Superior temporal gyrus (tissue), 1 donor: ENCODE measurements around the gene NDUFB6.
"Not testable (repeated sequence)": the region's sequence is repeated elsewhere in the genome, so short reads cannot be mapped to it uniquely, and the experiment has no call there.

Experiments
- DNase-seq: peaks from one replicate; pipeline ENCODE4 v3.0.0-alpha.2; 2016; ENCODE audit errors: extremely low spot score

Gene NDUFB6

GRCh38 chr9:32572900-32573523, at the start of gene NDUFB6:
Gene NDUFB6, minus strand, starts transcription at chr9:32573159. Its CDS starts 99 bp downstream, at chr9:32573060.
- DNase-seq = peak; percentile 96

GRCh38 chr9:32618261-32618660, 45.3 kb upstream of the NDUFB6 start:
- DNase-seq = no peak

GRCh38 chr9:32606811-32607210, 33.9 kb upstream of the NDUFB6 start:
- DNase-seq = no peak

- no peak for DNase-seq
These were observed 31.2 kb upstream of the NDUFB6 start for GRCh38 chr9:32603914-32604852.

- not testable (repeated sequence) for DNase-seq
These were observed 26.1 kb upstream of the NDUFB6 start for GRCh38 chr9:32599021-32599420.

GRCh38 chr9:32596936-32597335, 24.0 kb upstream of the NDUFB6 start:
- no peak for DNase-seq

- no peak for DNase-seq
These were observed 23.3 kb upstream of the NDUFB6 start for GRCh38 chr9:32596096-32596865.

- DNase-seq = no peak
These were observed 17.9 kb upstream of the NDUFB6 start for GRCh38 chr9:32590898-32591297.

GRCh38 chr9:32590476-32590875, 17.5 kb upstream of the NDUFB6 start:
- DNase-seq = no peak

GRCh38 chr9:32589083-32589723, 16.2 kb upstream of the NDUFB6 start:
- peak; percentile 85 for DNase-seq

- no peak for DNase-seq
These were observed 14.9 kb upstream of the NDUFB6 start for GRCh38 chr9:32587901-32588300.

GRCh38 chr9:32584784-32585183, 11.8 kb upstream of the NDUFB6 start:
- no peak for DNase-seq

GRCh38 chr9:32581512-32582143, 8.7 kb upstream of the NDUFB6 start:
- peak; percentile 78 for DNase-seq

GRCh38 chr9:32580631-32581300, 7.8 kb upstream of the NDUFB6 start:
- DNase-seq = no peak

GRCh38 chr9:32579706-32580331, 6.9 kb upstream of the NDUFB6 start:
- DNase-seq = peak; percentile 88

GRCh38 chr9:32578976-32579375, 6.0 kb upstream of the NDUFB6 start:
- no peak for DNase-seq

- no peak for DNase-seq
These were observed 4.4 kb upstream of the NDUFB6 start for GRCh38 chr9:32577316-32577715.

GRCh38 chr9:32574858-32575257, 1.9 kb upstream of the NDUFB6 start:
- DNase-seq = no peak

- no peak for DNase-seq
These were observed 862 bp upstream of the NDUFB6 start for GRCh38 chr9:32573821-32574220.
